ENCODE data around the gene ITFG1.
"Not testable (repeated sequence)": the region's sequence is repeated elsewhere in the genome, so short reads cannot be mapped to it uniquely, and the experiment has no call there.

The ITFG1 gene

DNA sequence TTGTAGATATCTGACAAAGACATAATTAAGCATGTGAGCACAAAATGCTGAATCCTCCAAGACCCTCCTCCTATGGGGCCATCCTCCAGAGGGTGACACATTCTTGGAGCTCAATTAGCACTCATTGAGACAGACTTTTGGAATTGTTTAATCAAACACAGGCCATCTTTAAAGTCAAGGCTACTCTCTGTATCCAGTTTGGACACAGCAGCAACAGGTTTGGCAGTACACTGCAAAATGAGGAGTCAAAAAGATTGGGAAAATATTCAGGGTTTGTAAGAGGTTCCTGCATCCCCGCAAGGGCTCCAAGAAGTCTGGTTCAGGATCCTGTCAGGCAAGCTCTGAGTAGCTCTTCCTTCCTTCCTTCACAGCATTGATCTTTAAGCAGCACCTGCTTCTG, 1.3 kb downstream of the ITFG1 start:
- Histone ChIP-seq H3K36me3 (ENCODE audit: control insufficient read depth, insufficient read depth, low read length) (peaks cover 27% of the 10 kb centered on the region), H3K9me3 (ENCODE audit: control insufficient read depth, low read length) (no peaks in the 10 kb centered on the region), H3K4me1 (ENCODE audit: control insufficient read depth, insufficient read depth, low read length, poor library complexity, severe bottlenecking) (peaks cover 14% of the 10 kb centered on the region), H3K4me3 (ENCODE audit: extremely low read depth, insufficient read depth, low read length, poor library complexity, severe bottlenecking) (peak overlapping the region; percentile 91), H3K27ac (ENCODE audit: low read depth, low read length, severe bottlenecking) (no peak overlapping the region)
- WGBS, 2 experiments (ENCODE audit: insufficient coverage in 2 of 2): 89 to 100% methylated on average over 1 of the region's 1 CpG

- Histone ChIP-seq H3K36me3 (ENCODE audit: control insufficient read depth, insufficient read depth, low read length) (peaks cover 24% of the 10 kb centered on the region), H3K4me1 (ENCODE audit: control insufficient read depth, insufficient read depth, low read length, poor library complexity, severe bottlenecking) (peaks cover 14% of the 10 kb centered on the region), H3K9me3 (ENCODE audit: control insufficient read depth, low read length) (no peaks in the 10 kb centered on the region), H3K4me3 (ENCODE audit: extremely low read depth, insufficient read depth, low read length, poor library complexity, severe bottlenecking) (no peak overlapping the region), H3K27ac (ENCODE audit: low read depth, low read length, severe bottlenecking) (no peak overlapping the region)
- WGBS, 2 experiments (ENCODE audit: insufficient coverage in 2 of 2): 94 to 100% methylated on average over 2 of the region's 2 CpGs
Measured at GRCh38 chr16:47458331-47458730, 2.5 kb downstream of the ITFG1 start.

DNA sequence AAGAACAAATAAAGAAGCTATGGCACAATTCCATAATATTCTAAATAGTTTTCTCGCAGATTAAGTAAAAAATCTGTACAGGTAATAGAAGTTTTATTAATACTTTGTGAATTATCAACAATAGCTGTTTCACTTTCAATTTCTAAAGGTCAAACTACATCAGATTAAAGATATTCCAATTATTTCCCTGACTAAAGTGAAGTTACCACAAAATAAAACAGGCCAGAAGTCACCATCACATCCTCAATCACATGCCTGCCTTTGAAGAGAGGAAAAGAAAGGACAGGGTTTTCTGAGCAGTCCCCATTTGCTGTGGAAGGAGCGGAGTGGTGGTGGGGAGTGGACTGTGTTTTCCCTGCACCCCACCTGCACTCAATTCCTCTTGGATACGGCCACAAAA, 11.1 kb downstream of the ITFG1 start:
- Histone ChIP-seq H3K36me3 (ENCODE audit: control insufficient read depth, insufficient read depth, low read length) (peaks cover 27% of the 10 kb centered on the region), H3K9me3 (ENCODE audit: control insufficient read depth, low read length) (no peaks in the 10 kb centered on the region)
- 100% methylated on average over 1 of the region's 3 CpGs; no CpG with 5 or more reads in 1 of the 2 experiments for WGBS, 2 experiments (ENCODE audit: insufficient coverage in 2 of 2)

GRCh38 chr16:47448830-47449575, 11.9 kb downstream of the ITFG1 start:
- Histone ChIP-seq H3K4me1 (ENCODE audit: control insufficient read depth, insufficient read depth, low read length, poor library complexity, severe bottlenecking) (no peaks in the 10 kb centered on the region), H3K36me3 (ENCODE audit: control insufficient read depth, insufficient read depth, low read length) (peaks cover 25% of the 10 kb centered on the region), H3K9me3 (ENCODE audit: control insufficient read depth, low read length) (no peaks in the 10 kb centered on the region), H3K27ac (ENCODE audit: low read depth, low read length, severe bottlenecking) (no peak overlapping the region), H3K4me3 (ENCODE audit: extremely low read depth, insufficient read depth, low read length, poor library complexity, severe bottlenecking) (no peak overlapping the region)
- WGBS, 2 experiments (ENCODE audit: insufficient coverage in 2 of 2): no CpG with 5 or more reads among the region's 3 CpGs

More for the DNA sequence above, 11.1 kb downstream of the ITFG1 start:
- Histone ChIP-seq H3K27ac (ENCODE audit: low read depth, low read length, severe bottlenecking) (no peak overlapping the region), H3K4me1 (ENCODE audit: control insufficient read depth, insufficient read depth, low read length, poor library complexity, severe bottlenecking) (no peaks in the 10 kb centered on the region), H3K4me3 (ENCODE audit: extremely low read depth, insufficient read depth, low read length, poor library complexity, severe bottlenecking) (no peak overlapping the region)

GRCh38 chr16:47446431-47446830, 14.4 kb downstream of the ITFG1 start:
- Histone ChIP-seq H3K27ac (ENCODE audit: low read depth, low read length, severe bottlenecking) (no peak overlapping the region), H3K4me1 (ENCODE audit: control insufficient read depth, insufficient read depth, low read length, poor library complexity, severe bottlenecking) (no peaks in the 10 kb centered on the region), H3K9me3 (ENCODE audit: control insufficient read depth, low read length) (no peaks in the 10 kb centered on the region), H3K4me3 (ENCODE audit: extremely low read depth, insufficient read depth, low read length, poor library complexity, severe bottlenecking) (no peak overlapping the region), H3K36me3 (ENCODE audit: control insufficient read depth, insufficient read depth, low read length) (peaks cover 15% of the 10 kb centered on the region)
- no CpG with 5 or more reads among the region's 3 CpGs for WGBS, 2 experiments (ENCODE audit: insufficient coverage in 2 of 2)

- not testable (repeated sequence) for H3K36me3 ChIP-seq (ENCODE audit: control insufficient read depth, insufficient read depth, low read length)
Measured at GRCh38 chr16:47442884-47443283, 18.0 kb downstream of the ITFG1 start.

GRCh38 chr16:47440066-47440465, 20.8 kb downstream of the ITFG1 start:
- 90 to 95% methylated on average over 2 to 3 of the region's 3 CpGs for WGBS, 2 experiments (ENCODE audit: insufficient coverage in 2 of 2)
- not testable (repeated sequence) for H3K27ac ChIP-seq (ENCODE audit: low read depth, low read length, severe bottlenecking); H3K9me3 ChIP-seq (ENCODE audit: control insufficient read depth, low read length); H3K4me3 ChIP-seq (ENCODE audit: extremely low read depth, insufficient read depth, low read length, poor library complexity, severe bottlenecking); H3K4me1 ChIP-seq (ENCODE audit: control insufficient read depth, insufficient read depth, low read length, poor library complexity, severe bottlenecking); H3K36me3 ChIP-seq (ENCODE audit: control insufficient read depth, insufficient read depth, low read length)

More at GRCh38 chr16:47442884-47443283, 18.0 kb downstream of the ITFG1 start:
- not testable (repeated sequence) for H3K4me3 ChIP-seq (ENCODE audit: extremely low read depth, insufficient read depth, low read length, poor library complexity, severe bottlenecking); H3K27ac ChIP-seq (ENCODE audit: low read depth, low read length, severe bottlenecking); H3K9me3 ChIP-seq (ENCODE audit: control insufficient read depth, low read length); H3K4me1 ChIP-seq (ENCODE audit: control insufficient read depth, insufficient read depth, low read length, poor library complexity, severe bottlenecking)

DNA sequence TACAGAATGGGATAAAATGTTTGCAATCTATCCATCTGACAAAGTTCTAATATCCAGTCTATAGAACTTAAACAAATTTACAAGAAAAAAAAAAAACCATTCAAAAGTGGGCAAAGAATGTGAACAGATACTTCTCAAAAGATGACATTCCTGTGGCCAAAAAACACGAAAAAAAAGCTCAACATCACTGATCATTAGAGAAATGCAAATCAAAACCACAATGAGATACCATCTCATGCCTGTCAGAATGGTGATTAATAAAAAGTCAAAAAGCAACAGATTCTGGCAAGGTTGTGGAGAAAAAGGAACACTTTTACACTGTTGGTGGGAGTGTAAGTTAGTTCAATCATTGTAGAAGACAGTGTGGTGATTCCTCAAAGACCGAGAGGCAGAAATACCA, 26.6 kb downstream of the ITFG1 start:
- H3K4me3 ChIP-seq (ENCODE audit: extremely low read depth, insufficient read depth, low read length, poor library complexity, severe bottlenecking); H3K27ac ChIP-seq (ENCODE audit: low read depth, low read length, severe bottlenecking); H3K4me1 ChIP-seq (ENCODE audit: control insufficient read depth, insufficient read depth, low read length, poor library complexity, severe bottlenecking); H3K36me3 ChIP-seq (ENCODE audit: control insufficient read depth, insufficient read depth, low read length); H3K9me3 ChIP-seq (ENCODE audit: control insufficient read depth, low read length): not testable (repeated sequence)
- 83% methylated on average over 1 of the region's 2 CpGs; no CpG with 5 or more reads in 1 of the 2 experiments for WGBS, 2 experiments (ENCODE audit: insufficient coverage in 2 of 2)

DNA sequence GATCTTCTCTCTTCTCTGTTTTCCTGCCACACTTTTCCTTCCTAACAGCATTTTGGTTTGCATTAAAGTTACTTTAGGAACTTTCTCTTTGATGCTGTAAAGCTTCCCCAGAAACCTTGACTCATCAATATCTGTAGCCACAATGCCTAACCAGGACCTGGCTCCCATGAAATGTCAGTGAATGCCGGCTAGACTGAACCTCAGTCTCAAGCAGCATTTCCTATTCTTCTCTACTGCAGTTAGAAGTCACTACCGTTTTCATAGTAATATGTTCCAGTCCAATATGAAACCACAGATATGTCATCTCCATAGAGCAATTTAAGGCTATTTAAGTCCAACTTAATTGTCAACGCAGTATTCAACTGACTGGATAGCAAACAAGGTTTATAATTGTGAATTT, 28.9 kb downstream of the ITFG1 start:
- Histone ChIP-seq H3K27ac (ENCODE audit: low read depth, low read length, severe bottlenecking) (no peak overlapping the region), H3K36me3 (ENCODE audit: control insufficient read depth, insufficient read depth, low read length) (peaks cover 16% of the 10 kb centered on the region), H3K4me3 (ENCODE audit: extremely low read depth, insufficient read depth, low read length, poor library complexity, severe bottlenecking) (no peak overlapping the region), H3K9me3 (ENCODE audit: control insufficient read depth, low read length) (no peaks in the 10 kb centered on the region), H3K4me1 (ENCODE audit: control insufficient read depth, insufficient read depth, low read length, poor library complexity, severe bottlenecking) (no peaks in the 10 kb centered on the region)
- WGBS, 2 experiments (ENCODE audit: insufficient coverage in 2 of 2): 95 to 100% methylated on average over 1 to 3 of the region's 3 CpGs

GRCh38 chr16:47426806-47427205, 34.1 kb downstream of the ITFG1 start:
- H3K36me3 ChIP-seq (ENCODE audit: control insufficient read depth, insufficient read depth, low read length): peaks cover 34% of the 10 kb centered on the region
- no peaks in the 10 kb centered on the region for H3K4me1 ChIP-seq (ENCODE audit: control insufficient read depth, insufficient read depth, low read length, poor library complexity, severe bottlenecking)
- H3K9me3 ChIP-seq (ENCODE audit: control insufficient read depth, low read length): no peaks in the 10 kb centered on the region
- 100% methylated on average over 1 of the region's 1 CpG for WGBS, 2 experiments (ENCODE audit: insufficient coverage in 2 of 2)
- no peak overlapping the region for H3K4me3 ChIP-seq (ENCODE audit: extremely low read depth, insufficient read depth, low read length, poor library complexity, severe bottlenecking)
- no peak overlapping the region for H3K27ac ChIP-seq (ENCODE audit: low read depth, low read length, severe bottlenecking)

- H3K36me3 ChIP-seq (ENCODE audit: control insufficient read depth, insufficient read depth, low read length): peaks cover 33% of the 10 kb centered on the region
Measured at GRCh38 chr16:47424846-47425245, 36.0 kb downstream of the ITFG1 start.

More at GRCh38 chr16:47424846-47425245, 36.0 kb downstream of the ITFG1 start:
- Histone ChIP-seq H3K4me3 (ENCODE audit: extremely low read depth, insufficient read depth, low read length, poor library complexity, severe bottlenecking) (no peak overlapping the region), H3K9me3 (ENCODE audit: control insufficient read depth, low read length) (no peaks in the 10 kb centered on the region), H3K27ac (ENCODE audit: low read depth, low read length, severe bottlenecking) (no peak overlapping the region), H3K4me1 (ENCODE audit: control insufficient read depth, insufficient read depth, low read length, poor library complexity, severe bottlenecking) (no peaks in the 10 kb centered on the region)
- 89 to 92% methylated on average over 10 to 12 of the region's 13 CpGs for WGBS, 2 experiments (ENCODE audit: insufficient coverage in 2 of 2)
